ENCODE measurements around the gene SLX4IP.

Gene SLX4IP

GRCh38 chr20:10658051-10658823, 223.1 kb downstream of the SLX4IP start:
- TF ChIP-seq FOXM1 (IDR thresholded peaks at IDR 0.05; ENCODE audit: borderline replicate concordance, low read depth) (no peak), CEBPB (IDR thresholded peaks at IDR 0.05) (no peak), ZBTB7A (IDR thresholded peaks at IDR 0.05; ENCODE audit: low read depth) (no peak), EP300 (IDR thresholded peaks at IDR 0.05; ENCODE audit: borderline replicate concordance) (no peak), MAX (IDR thresholded peaks at IDR 0.05) (no peak), EGR1 (IDR thresholded peaks at IDR 0.05) (no peak), USF1 (IDR thresholded peaks at IDR 0.05) (no peak)

DNA sequence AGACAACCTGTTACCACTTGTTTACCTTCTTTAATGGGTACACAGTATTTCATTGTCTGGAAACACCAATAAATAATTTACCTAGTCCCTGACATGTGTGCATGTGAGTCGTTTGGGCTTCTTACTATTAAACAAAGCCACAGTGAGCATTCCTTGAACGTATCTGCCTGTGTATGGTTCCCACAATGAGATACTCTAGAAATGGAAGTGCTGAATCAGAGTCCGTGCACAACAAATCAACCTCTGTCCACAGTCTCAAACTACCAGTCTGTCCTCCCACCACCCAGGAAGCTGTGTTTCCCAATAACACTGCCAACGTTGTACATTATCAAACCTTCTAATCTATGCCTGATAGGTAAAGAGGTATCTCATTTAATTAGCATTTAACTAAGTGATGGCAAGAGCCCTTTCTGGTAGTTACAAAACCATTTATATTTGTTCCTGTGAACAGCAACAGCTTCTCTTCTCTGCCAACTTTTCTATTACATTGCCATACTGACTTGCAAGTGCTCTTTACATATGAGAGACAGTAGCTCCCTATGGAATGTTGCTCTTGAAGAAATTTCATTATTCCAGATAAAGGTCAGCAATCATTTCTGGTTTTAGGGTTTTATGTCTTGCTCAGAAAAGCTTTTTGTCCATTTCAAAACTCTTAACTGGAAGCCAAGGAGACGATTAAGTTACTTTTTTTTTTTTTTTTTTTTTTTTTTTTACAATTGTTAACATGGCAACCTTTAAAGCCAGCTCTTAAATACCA, 223.9 kb downstream of the SLX4IP start:
- TF ChIP-seq, protein P1, sequence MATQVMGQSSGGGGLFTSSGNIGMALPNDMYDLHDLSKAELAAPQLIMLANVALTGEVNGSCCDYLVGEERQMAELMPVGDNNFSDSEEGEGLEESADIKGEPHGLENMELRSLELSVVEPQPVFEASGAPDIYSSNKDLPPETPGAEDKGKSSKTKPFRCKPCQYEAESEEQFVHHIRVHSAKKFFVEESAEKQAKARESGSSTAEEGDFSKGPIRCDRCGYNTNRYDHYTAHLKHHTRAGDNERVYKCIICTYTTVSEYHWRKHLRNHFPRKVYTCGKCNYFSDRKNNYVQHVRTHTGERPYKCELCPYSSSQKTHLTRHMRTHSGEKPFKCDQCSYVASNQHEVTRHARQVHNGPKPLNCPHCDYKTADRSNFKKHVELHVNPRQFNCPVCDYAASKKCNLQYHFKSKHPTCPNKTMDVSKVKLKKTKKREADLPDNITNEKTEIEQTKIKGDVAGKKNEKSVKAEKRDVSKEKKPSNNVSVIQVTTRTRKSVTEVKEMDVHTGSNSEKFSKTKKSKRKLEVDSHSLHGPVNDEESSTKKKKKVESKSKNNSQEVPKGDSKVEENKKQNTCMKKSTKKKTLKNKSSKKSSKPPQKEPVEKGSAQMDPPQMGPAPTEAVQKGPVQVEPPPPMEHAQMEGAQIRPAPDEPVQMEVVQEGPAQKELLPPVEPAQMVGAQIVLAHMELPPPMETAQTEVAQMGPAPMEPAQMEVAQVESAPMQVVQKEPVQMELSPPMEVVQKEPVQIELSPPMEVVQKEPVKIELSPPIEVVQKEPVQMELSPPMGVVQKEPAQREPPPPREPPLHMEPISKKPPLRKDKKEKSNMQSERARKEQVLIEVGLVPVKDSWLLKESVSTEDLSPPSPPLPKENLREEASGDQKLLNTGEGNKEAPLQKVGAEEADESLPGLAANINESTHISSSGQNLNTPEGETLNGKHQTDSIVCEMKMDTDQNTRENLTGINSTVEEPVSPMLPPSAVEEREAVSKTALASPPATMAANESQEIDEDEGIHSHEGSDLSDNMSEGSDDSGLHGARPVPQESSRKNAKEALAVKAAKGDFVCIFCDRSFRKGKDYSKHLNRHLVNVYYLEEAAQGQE (IDR thresholded peaks at IDR 0.05; ENCODE audit: low read depth) = no peak
- TF ChIP-seq CREB1 (IDR thresholded peaks at IDR 0.05; ENCODE audit: low read depth) = no peak
- no peak for TF ChIP-seq TEAD4 (IDR thresholded peaks at IDR 0.05)
- no peak for TF ChIP-seq TCF12 (IDR thresholded peaks at IDR 0.05; ENCODE audit: low read depth)
- TF ChIP-seq EGR1 (IDR thresholded peaks at IDR 0.05) = no peak

- TF ChIP-seq TEAD4 (IDR thresholded peaks at IDR 0.05) (no peak), YY1 (IDR thresholded peaks at IDR 0.05; ENCODE audit: low read depth) (no peak), MAX (IDR thresholded peaks at IDR 0.05) (no peak), CEBPB (IDR thresholded peaks at IDR 0.05) (no peak), TAF1 (IDR thresholded peaks at IDR 0.05; ENCODE audit: low read depth) (no peak), RAD21 (IDR thresholded peaks at IDR 0.05; ENCODE audit: low read depth) (no peak), ZBTB7A (IDR thresholded peaks at IDR 0.05; ENCODE audit: low read depth) (no peak), TCF12 (IDR thresholded peaks at IDR 0.05; ENCODE audit: low read depth) (no peak), USF1 (IDR thresholded peaks at IDR 0.05) (no peak), EGR1 (IDR thresholded peaks at IDR 0.05) (no peak), EP300 (IDR thresholded peaks at IDR 0.05; ENCODE audit: borderline replicate concordance) (no peak), FOXM1 (IDR thresholded peaks at IDR 0.05; ENCODE audit: borderline replicate concordance, low read depth) (no peak), NFIC (IDR thresholded peaks at IDR 0.05) (no peak)
- TF ChIP-seq, protein P1 (IDR thresholded peaks at IDR 0.05; ENCODE audit: low read depth) = no peak
Measured at GRCh38 chr20:10659651-10660601, 224.8 kb downstream of the SLX4IP start.

DNA sequence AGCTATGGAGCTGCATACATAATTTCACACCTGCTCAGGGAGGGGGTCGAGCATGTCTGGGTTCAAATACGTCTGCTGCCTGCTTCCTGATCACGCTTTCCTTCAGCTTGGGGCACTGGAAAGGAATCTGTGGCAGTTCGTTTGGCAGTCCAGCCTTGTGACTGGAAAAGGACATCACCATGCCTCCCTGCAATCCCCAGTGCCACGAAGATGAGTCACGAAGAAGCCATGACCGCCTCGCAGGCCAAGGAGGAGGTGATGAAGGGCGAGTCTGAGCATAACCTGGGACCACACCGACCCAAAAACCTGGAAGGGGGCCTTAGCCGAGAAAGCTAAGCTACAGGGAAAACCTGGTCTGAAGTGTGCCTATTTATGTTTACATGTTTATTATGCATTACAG, 225.6 kb downstream of the SLX4IP start:
- TF ChIP-seq NFIC (IDR thresholded peaks at IDR 0.05) (no peak), TCF12 (IDR thresholded peaks at IDR 0.05; ENCODE audit: low read depth) (no peak), TEAD4 (IDR thresholded peaks at IDR 0.05) (no peak), EP300 (IDR thresholded peaks at IDR 0.05; ENCODE audit: borderline replicate concordance) (no peak), FOXM1 (IDR thresholded peaks at IDR 0.05; ENCODE audit: borderline replicate concordance, low read depth) (no peak), CREB1 (IDR thresholded peaks at IDR 0.05; ENCODE audit: low read depth) (no peak), USF1 (IDR thresholded peaks at IDR 0.05) (no peak), MAX (IDR thresholded peaks at IDR 0.05) (no peak), YY1 (IDR thresholded peaks at IDR 0.05; ENCODE audit: low read depth) (no peak), CEBPB (IDR thresholded peaks at IDR 0.05) (no peak), TAF1 (IDR thresholded peaks at IDR 0.05; ENCODE audit: low read depth) (no peak)
- TF ChIP-seq, protein P1 (IDR thresholded peaks at IDR 0.05; ENCODE audit: low read depth) = no peak
